Adrenal gland (tissue), 5 donors: Measurements from ENCODE around the gene NR1I3.

ENCODE experiments used
- POLR2A ChIP-seq, 2 donors: fragments of 450-650 bp; IDR thresholded peaks; one replicate each; pipeline ENCODE4 v1.6.1; 2017; ENCODE audit warnings: antibody characterized with exemption in 2 of 2, mild to moderate bottlenecking in 2 of 2, moderate library complexity in 1 of 2
- TF ChIP-seq, protein P1 (sequence below), 6 experiments: fragments of 450-650 bp in 4 of 6; fragments of 200-600 bp in 2 of 6; sonication (generic) in 1 of 6; IDR thresholded peaks; 1 replicate in 5 of 6; 2 replicates in 1 of 6; pipeline versions ENCODE4 v1.5.1 to v1.8.0; 2016 to 2021; ENCODE audit warnings: antibody characterized with exemption in 6 of 6, mild to moderate bottlenecking in 2 of 6, moderate library complexity in 1 of 6
- donor health status: DM: no; HTN: no; CAD: no.

DNA sequence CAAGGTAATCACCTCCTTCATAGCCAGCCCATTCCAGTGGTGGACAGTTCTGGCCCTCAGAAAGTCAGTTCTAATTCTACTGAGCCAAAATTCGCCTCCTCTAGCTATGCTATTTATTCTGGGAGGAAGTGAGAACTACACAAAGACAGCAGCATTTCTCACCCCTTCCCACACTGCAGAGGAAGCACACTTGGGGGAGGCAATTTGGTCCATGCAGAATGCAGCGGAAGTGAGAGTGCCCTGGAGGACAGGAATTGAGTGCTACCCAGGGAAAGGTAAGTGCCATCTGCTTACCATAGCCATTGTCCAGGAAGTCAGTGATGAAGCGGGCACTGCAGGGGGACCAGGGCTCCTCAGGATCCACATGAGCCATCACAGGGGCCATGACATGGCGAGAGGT lies 42.8 kb downstream of the NR1I3 start:
- TF ChIP-seq POLR2A (IDR thresholded peaks at IDR 0.05) = no peak
- TF ChIP-seq, protein P1, sequence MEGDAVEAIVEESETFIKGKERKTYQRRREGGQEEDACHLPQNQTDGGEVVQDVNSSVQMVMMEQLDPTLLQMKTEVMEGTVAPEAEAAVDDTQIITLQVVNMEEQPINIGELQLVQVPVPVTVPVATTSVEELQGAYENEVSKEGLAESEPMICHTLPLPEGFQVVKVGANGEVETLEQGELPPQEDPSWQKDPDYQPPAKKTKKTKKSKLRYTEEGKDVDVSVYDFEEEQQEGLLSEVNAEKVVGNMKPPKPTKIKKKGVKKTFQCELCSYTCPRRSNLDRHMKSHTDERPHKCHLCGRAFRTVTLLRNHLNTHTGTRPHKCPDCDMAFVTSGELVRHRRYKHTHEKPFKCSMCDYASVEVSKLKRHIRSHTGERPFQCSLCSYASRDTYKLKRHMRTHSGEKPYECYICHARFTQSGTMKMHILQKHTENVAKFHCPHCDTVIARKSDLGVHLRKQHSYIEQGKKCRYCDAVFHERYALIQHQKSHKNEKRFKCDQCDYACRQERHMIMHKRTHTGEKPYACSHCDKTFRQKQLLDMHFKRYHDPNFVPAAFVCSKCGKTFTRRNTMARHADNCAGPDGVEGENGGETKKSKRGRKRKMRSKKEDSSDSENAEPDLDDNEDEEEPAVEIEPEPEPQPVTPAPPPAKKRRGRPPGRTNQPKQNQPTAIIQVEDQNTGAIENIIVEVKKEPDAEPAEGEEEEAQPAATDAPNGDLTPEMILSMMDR (IDR thresholded peaks at IDR 0.05) = no peak
